GM18511 (cell line): ENCODE results near the gene MEGF11.

Experiments
- ATAC-seq: cut with Tn5 transposase; IDR thresholded peaks from one replicate; pipeline ENCODE4 v1.9.1; 2021; ENCODE audit warnings: mild to moderate bottlenecking, moderate library complexity; ENCODE audit not compliant: unreplicated experiment

Gene MEGF11

GRCh38 chr15:66038387-66039116 lies 215.0 kb downstream of the MEGF11 start:
- ATAC-seq = no peak

GRCh38 chr15:66036859-66037258 lies 216.7 kb downstream of the MEGF11 start:
- ATAC-seq = no peak

GRCh38 chr15:66035901-66036300 lies 217.6 kb downstream of the MEGF11 start:
- ATAC-seq = no peak

- no peak for ATAC-seq
These were observed 220.4 kb downstream of the MEGF11 start for GRCh38 chr15:66033143-66033542.

GRCh38 chr15:66032006-66032405 lies 221.5 kb downstream of the MEGF11 start:
- ATAC-seq = no peak

GRCh38 chr15:66030650-66031049 lies 222.9 kb downstream of the MEGF11 start:
- no peak for ATAC-seq

- ATAC-seq = no peak
These were observed 223.9 kb downstream of the MEGF11 start for GRCh38 chr15:66029650-66030049.

- no peak for ATAC-seq
These were observed 226.2 kb downstream of the MEGF11 start for GRCh38 chr15:66027268-66027805.

GRCh38 chr15:66025972-66026371 lies 227.6 kb downstream of the MEGF11 start:
- ATAC-seq = no peak

GRCh38 chr15:66025015-66025452 lies 228.5 kb downstream of the MEGF11 start:
- ATAC-seq = no peak

- no peak for ATAC-seq
These were observed 229.4 kb downstream of the MEGF11 start for GRCh38 chr15:66024116-66024515.

- no peak for ATAC-seq
These were observed 230.1 kb downstream of the MEGF11 start for GRCh38 chr15:66023311-66023972.

GRCh38 chr15:66022163-66022525 lies 231.4 kb downstream of the MEGF11 start:
- no peak for ATAC-seq

GRCh38 chr15:66021496-66022162 lies 231.9 kb downstream of the MEGF11 start:
- no peak for ATAC-seq

- no peak for ATAC-seq
These were observed 233.6 kb downstream of the MEGF11 start for GRCh38 chr15:66019826-66020398.

GRCh38 chr15:66019368-66019767 lies 234.2 kb downstream of the MEGF11 start:
- ATAC-seq = no peak

GRCh38 chr15:66018488-66018797 lies 235.1 kb downstream of the MEGF11 start:
- no peak for ATAC-seq

- ATAC-seq = no peak
These were observed 235.6 kb downstream of the MEGF11 start for GRCh38 chr15:66017792-66018487.

- ATAC-seq = no peak
These were observed 236.6 kb downstream of the MEGF11 start for GRCh38 chr15:66017000-66017399.

- ATAC-seq = no peak
These were observed 237.4 kb downstream of the MEGF11 start for GRCh38 chr15:66016199-66016598.

GRCh38 chr15:66014635-66015182 lies 238.8 kb downstream of the MEGF11 start:
- no peak for ATAC-seq
